NCI-H2196 (cell line): ENCODE results near the gene SKI.
A peak's percentile ranks its signal among the peaks of the same experiment; 100 is the strongest.

Source experiments
- DNase-seq: peaks from one replicate; lab custom pipeline; 2025; ENCODE audit not compliant: unreplicated experiment; lab: John Stamatoyannopoulos, UW

The SKI gene

DNA sequence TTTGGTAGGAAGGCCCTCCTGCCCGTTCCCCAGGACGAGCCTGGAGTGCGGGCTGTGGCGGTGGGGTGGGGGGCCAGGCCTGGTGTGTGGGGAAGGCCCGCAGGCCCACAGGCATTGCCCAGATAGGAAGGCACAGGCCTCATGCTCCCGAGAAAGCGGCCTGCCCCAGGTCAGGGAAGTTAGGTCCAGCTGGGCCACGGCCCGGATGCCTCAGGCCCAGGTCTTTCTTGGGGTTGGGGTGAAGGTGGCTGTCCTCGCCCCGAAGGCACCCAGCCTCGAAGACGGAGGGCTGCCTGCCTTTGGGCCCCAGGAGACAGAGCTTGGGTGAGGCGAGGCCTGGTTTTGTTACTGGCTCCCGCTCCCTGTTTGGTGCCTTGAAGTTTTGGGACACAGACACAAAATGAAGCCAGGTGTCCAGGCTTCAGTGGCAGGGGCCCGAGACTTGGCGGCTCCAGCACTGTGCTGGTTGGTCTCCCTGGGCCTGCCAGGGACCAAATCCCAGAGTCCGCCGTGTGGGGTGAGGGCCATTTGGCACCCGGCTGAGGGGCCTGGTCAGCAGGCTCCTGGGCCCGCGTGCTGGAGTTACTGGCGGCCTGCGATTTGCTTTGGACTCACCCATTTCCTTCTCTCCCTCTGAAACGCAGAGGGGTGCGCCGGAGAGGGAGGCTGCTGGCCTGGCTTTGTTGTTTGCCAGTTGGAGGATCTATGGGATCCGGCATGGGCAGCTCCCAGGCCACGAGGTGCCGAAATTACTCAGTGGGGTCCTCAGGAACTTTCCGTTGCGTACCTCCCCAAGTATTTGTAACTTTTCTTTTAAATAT, 2.0 kb downstream of the SKI start:
- DNase-seq: no peak

DNA sequence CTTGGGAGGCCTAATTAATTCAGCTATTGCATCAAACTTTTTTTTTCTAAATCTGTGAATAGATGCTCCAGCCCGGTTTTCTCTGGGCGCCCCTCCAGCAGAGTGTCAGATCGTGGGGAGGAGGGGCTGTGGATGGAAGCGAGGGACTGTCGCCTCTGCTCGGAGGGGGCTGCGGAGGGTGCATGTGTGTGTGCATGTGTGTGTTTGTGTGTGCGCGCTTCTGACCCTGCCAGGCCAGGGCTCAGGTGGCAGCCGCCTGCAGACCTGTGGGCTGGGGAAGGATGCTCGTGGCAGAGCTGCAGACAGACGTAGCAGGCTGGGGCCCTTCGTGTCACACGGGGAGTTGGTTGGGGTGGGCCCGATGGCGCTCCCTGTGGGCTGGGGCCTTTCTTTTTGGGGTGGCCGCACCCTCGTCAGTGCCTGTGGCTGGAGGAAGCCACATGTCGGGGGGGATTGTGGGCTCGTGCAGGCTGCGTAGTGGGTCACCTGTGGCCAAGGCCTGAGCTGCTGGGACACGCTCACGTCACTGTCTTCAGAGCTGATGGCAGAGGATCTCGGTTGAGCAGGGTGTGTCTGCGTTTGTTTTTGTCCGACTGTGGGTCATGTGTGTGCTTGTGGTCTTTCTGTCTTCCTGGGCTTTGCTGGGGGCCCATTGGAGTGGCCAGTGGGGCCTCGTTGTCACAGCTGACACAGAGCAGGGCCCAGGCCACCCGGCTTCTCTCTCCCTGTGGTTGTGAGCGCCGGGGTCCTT, 2.8 kb downstream of the SKI start:
- no peak for DNase-seq

- no peak for DNase-seq
Observed at GRCh38 chr1:2231532-2232254, 3.6 kb downstream of the SKI start.

GRCh38 chr1:2232255-2232915, 4.3 kb downstream of the SKI start:
- DNase-seq: no peak

GRCh38 chr1:2232916-2233438, 4.9 kb downstream of the SKI start:
- DNase-seq: no peak

GRCh38 chr1:2233468-2233867, 5.3 kb downstream of the SKI start:
- DNase-seq: no peak

- DNase-seq: no peak
Observed at GRCh38 chr1:2233997-2234761, 6.1 kb downstream of the SKI start.

DNA sequence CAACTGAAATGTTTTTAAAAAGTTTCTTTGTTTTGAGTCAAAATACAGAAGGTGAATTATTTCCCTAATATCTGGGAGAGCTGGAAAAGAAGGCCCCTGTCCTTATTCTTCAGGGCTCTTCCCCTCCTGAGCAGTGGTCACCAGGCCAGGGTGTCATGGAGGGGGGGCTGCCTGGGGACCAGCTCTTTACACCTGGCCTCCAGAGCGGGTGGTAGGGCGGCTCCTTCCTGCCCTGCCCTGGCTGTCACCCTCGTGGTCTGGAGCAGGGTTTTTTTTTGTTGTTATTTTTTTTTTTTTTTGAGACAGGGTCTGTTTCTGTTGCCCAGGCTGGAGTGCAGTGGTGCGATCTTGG, 6.6 kb downstream of the SKI start:
- DNase-seq: no peak

DNA sequence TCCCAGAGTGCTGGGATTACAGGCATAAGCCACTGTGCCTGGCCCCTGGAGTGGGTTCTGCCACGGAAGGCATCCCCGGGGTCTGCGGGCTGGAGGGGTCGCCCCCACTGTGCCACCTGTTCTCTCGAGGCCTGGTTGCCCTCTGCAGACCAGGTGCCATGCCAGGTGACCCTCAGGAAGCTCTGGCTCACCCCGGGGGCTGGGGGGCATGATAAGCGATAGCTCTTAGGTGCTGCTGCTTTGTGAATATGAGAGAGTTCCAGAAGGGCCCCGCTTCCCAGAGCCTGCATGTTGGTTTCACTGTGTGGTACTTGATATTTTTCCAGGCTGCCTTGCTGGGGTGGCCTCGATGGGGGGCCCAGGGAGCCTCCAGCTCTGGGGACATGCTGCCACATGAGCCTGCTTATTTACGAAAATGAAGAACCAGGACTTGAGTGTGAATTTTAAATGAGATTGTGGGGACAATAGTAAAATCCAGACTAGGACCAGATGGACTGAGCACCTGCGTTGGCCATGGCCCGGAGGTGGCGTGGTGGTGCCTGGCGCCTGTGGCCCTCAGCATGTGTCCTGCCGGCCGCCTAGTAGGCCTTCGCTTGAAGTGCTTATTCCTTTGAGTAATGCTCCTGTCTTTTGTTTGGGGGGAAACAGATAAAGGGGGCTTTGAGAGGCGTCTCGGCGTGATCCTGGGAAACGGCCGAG, 7.3 kb downstream of the SKI start:
- no peak for DNase-seq

GRCh38 chr1:2236695-2237677, 8.9 kb downstream of the SKI start:
- DNase-seq: no peak

DNA sequence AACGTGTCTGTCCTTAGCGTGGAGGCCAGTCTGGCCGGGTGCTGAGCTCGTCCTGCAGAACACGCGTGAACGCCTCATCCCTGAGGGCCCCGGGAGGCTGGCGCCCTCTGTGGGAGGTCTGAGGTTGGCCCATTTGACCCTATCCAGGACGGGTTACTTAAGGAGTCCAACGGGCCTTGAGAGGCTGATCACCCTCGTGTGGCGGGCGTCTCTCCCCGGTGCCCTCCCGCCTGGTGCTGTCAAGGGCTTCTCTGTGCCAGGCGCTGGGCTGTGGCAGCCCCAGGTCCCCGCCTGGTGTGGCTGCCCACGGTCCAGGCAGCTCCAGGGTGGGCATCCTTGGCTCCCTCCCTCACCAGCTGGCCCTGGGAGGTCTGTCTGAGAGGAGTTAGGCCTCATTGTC, 9.7 kb downstream of the SKI start:
- no peak for DNase-seq

DNA sequence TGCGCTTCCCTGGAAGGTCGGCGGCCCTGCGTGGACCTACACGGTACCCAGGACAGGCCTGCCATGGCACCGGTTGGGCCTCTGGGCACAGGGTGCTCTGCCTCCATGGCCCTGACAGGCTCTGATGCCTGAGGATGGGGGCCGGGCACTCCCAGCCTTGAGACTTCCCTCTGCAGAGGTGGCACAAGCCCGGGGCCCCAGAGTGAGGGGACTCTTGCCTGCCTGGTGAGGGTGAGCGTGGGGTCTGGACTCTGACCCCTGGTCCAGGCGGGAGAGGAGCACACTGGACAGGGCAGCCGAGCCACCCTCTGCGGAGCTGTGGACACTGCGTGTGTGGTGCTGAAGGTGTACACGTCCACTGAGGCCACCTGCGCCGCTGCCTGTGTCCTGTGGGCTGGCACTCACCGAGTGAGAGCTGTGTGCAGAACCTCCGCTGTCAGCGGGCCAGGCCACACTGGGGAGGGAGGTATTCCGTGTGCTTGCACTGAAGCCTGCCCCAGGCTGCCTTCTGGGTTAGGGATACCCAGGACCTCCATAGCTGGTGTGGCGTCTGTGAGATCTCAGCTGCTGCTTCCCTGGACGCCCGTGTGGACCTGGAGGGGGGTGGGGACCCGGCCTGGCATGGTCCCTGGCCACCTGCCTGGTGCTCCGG, 10.4 kb downstream of the SKI start:
- DNase-seq: peak; percentile 41

GRCh38 chr1:2239013-2239370, 10.9 kb downstream of the SKI start:
- no peak for DNase-seq

GRCh38 chr1:2239384-2239985, 11.4 kb downstream of the SKI start:
- DNase-seq: no peak

- no peak for DNase-seq
Observed at GRCh38 chr1:2240270-2241156, 12.4 kb downstream of the SKI start.

GRCh38 chr1:2241820-2242219, 13.7 kb downstream of the SKI start:
- DNase-seq: no peak
